Lower leg skin (tissue), 3 donors: ENCODE measurements around the gene COL27A1.

Source experiments
- CTCF ChIP-seq, 3 donors: fragments of 450-650 bp; IDR thresholded peaks; one replicate each; pipeline ENCODE4 v1.5.1; 2016; ENCODE audit warnings: antibody characterized with exemption in 3 of 3, mild to moderate bottlenecking in 3 of 3, moderate library complexity in 2 of 3
- POLR2A ChIP-seq, 2 donors: fragments of 450-650 bp; IDR thresholded peaks; one replicate each; pipeline ENCODE4 v1.6.1; 2016 to 2017; ENCODE audit warnings: antibody characterized with exemption in 2 of 2, mild to moderate bottlenecking in 1 of 2, moderate library complexity in 1 of 2

GRCh38 chr9:114176624-114177291 is 21.4 kb downstream of the COL27A1 start:
- TF ChIP-seq CTCF (IDR thresholded peaks at IDR 0.05) (no peak), POLR2A (IDR thresholded peaks at IDR 0.05) (no peak)
